ENCODE results near the gene KIRREL3. TPM values are rescaled to one million over a fixed set of nuclear protein-coding genes. Genes with fewer than 3 reads are reported as not detected.

The KIRREL3 gene
- total RNA-seq, 1 experiment from 2014 or later = 0.44 TPM

DNA sequence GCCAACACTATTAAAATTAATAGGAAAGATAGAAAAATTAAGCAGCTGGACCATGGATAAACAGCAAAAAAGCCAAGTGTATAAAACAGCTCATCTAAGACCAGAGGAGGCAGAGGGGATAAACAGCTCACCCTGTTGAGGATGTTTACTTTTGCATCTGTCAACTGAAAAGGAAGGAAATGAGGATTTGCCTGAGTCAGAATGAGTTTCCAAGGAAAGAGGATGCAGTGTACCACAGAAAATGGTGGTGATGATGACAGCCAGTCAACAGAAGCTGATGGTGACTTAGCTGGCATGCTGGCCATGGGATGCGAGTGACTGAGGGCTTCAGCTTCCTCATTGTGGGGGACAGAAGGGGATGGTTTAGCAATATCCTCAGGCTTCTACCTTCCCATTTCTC, 183.5 kb downstream of the KIRREL3 start:
- Histone ChIP-seq H3K4me1 (ENCODE audit: insufficient read depth, low read length) (no peaks in the 10 kb centered on the region), H3K36me3 (ENCODE audit: low read depth, low read length) (no peaks in the 10 kb centered on the region), H3K27ac (ENCODE audit: low read length) (no peak overlapping the region), H3K9ac (ENCODE audit: low read length) (no peak overlapping the region), H3K27me3 (ENCODE audit: low read length) (peaks cover 33% of the 10 kb centered on the region), H3K4me3 (ENCODE audit: low read length) (no peak overlapping the region), H3K9me3 (ENCODE audit: low read length) (no peaks in the 10 kb centered on the region), H4K20me1 (ENCODE audit: low read length) (no peaks in the 10 kb centered on the region), H3K79me2 (ENCODE audit: low read length) (no peaks in the 10 kb centered on the region), H2AFZ (ENCODE audit: low read length) (no peak overlapping the region), H3K4me2 (ENCODE audit: low read length) (no peak overlapping the region), H3F3A (ENCODE audit: low read length, unreplicated experiment) (no peaks in the 10 kb centered on the region), H3K9me2 (replicated peaks; ENCODE audit: low read length) (no peaks in the 10 kb centered on the region)
- no peak for ATAC-seq
- intact Hi-C loops (cut with micrococcal nuclease) = no loop called here
- CTCF ChIA-PET = no interaction called here
- DNase-seq = no peak
- TF ChIP-seq CTCF (conservative IDR thresholded peaks at IDR 0.05; ENCODE audit: low read depth, low read length) = no peak
- TF ChIP-seq EZH2phosphoT487 (IDR thresholded peaks at IDR 0.05; ENCODE audit: borderline replicate concordance, low read length) = no peak
- no peak for TF ChIP-seq EZH2 (IDR thresholded peaks at IDR 0.05; ENCODE audit: low read length, unreplicated experiment)
- POLR2A ChIA-PET (ENCODE audit: unreplicated experiment) = no interaction called here
- no TSS peak for BruUV-seq (replicated peaks)

GRCh38 chr11:126816645-126817044, 183.9 kb downstream of the KIRREL3 start:
- no peak overlapping the region for H3K4me2 ChIP-seq (ENCODE audit: low read length)
- H3K36me3 ChIP-seq (ENCODE audit: low read depth, low read length) = no peaks in the 10 kb centered on the region
- H3K9me2 ChIP-seq (replicated peaks; ENCODE audit: low read length) = no peaks in the 10 kb centered on the region
- BruUV-seq (replicated peaks) = no TSS peak
- H3K9me3 ChIP-seq (ENCODE audit: low read length) = no peaks in the 10 kb centered on the region
- ChIA-PET CTCF (no interaction called here), POLR2A (ENCODE audit: unreplicated experiment) (no interaction called here)
- ATAC-seq = no peak
- H3K27me3 ChIP-seq (ENCODE audit: low read length) = peaks cover 37% of the 10 kb centered on the region
- no peak for DNase-seq
- H2AFZ ChIP-seq (ENCODE audit: low read length) = no peak overlapping the region
- no peaks in the 10 kb centered on the region for H3K4me1 ChIP-seq (ENCODE audit: insufficient read depth, low read length)
- no peak overlapping the region for H3K9ac ChIP-seq (ENCODE audit: low read length)
- no peaks in the 10 kb centered on the region for H3K79me2 ChIP-seq (ENCODE audit: low read length)
- H3F3A ChIP-seq (ENCODE audit: low read length, unreplicated experiment) = no peaks in the 10 kb centered on the region
- no peak overlapping the region for H3K27ac ChIP-seq (ENCODE audit: low read length)
- intact Hi-C loops (cut with micrococcal nuclease) = no loop called here
- H3K4me3 ChIP-seq (ENCODE audit: low read length) = no peak overlapping the region
- no peaks in the 10 kb centered on the region for H4K20me1 ChIP-seq (ENCODE audit: low read length)
- TF ChIP-seq EZH2phosphoT487 (IDR thresholded peaks at IDR 0.05; ENCODE audit: borderline replicate concordance, low read length) = no peak
- no peak for TF ChIP-seq CTCF (conservative IDR thresholded peaks at IDR 0.05; ENCODE audit: low read depth, low read length)
- no peak for TF ChIP-seq EZH2 (IDR thresholded peaks at IDR 0.05; ENCODE audit: low read length, unreplicated experiment)

DNA sequence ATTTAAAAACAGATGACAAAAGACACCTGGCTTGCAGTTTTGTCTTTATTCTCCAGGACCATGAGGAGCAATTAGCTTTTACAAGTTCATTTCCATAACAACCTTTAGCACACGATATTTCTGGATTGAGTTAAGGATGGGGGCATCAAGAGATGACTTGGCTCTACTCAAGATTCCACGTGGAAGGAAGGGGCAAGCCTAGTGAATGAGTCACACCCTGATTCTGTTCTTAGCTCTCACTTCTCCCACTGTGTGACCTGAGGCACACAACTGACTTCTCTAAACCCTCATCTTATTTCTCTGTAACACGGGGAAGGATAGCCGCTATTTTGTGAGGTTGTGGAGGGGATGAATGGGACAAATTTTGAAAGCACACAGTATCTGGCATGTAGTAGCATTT, 185.5 kb downstream of the KIRREL3 start:
- Histone ChIP-seq H3K27me3 (ENCODE audit: low read length) (peaks cover 41% of the 10 kb centered on the region), H3K9ac (ENCODE audit: low read length) (no peak overlapping the region), H3K4me2 (ENCODE audit: low read length) (no peak overlapping the region), H3K4me3 (ENCODE audit: low read length) (no peak overlapping the region), H3K36me3 (ENCODE audit: low read depth, low read length) (no peaks in the 10 kb centered on the region), H3F3A (ENCODE audit: low read length, unreplicated experiment) (no peaks in the 10 kb centered on the region), H3K9me3 (ENCODE audit: low read length) (no peaks in the 10 kb centered on the region), H2AFZ (ENCODE audit: low read length) (no peak overlapping the region), H3K9me2 (replicated peaks; ENCODE audit: low read length) (no peaks in the 10 kb centered on the region), H3K79me2 (ENCODE audit: low read length) (no peaks in the 10 kb centered on the region), H3K4me1 (ENCODE audit: insufficient read depth, low read length) (no peaks in the 10 kb centered on the region), H3K27ac (ENCODE audit: low read length) (no peak overlapping the region), H4K20me1 (ENCODE audit: low read length) (no peaks in the 10 kb centered on the region)
- TF ChIP-seq EZH2phosphoT487 (IDR thresholded peaks at IDR 0.05; ENCODE audit: borderline replicate concordance, low read length) = no peak
- TF ChIP-seq EZH2 (IDR thresholded peaks at IDR 0.05; ENCODE audit: low read length, unreplicated experiment) = no peak
- TF ChIP-seq CTCF (conservative IDR thresholded peaks at IDR 0.05; ENCODE audit: low read depth, low read length) = no peak
- ChIA-PET POLR2A (ENCODE audit: unreplicated experiment) (no interaction called here), CTCF (no interaction called here)
- DNase-seq (no peak), ATAC-seq (no peak)
- intact Hi-C loops (cut with micrococcal nuclease) = no loop called here
- no TSS peak for BruUV-seq (replicated peaks)

Measured in PC-3 (cell line).